Ishikawa (cell line): ENCODE results near the gene IL17RD.

ENCODE experiments used
- CREB1 ChIP-seq: IDR thresholded peaks from 2 replicates; pipeline ENCODE4 v1.6.1; 2012; ENCODE audit warnings: low read depth
- EP300 ChIP-seq: IDR thresholded peaks from 2 replicates; pipeline ENCODE4 v1.6.1; 2012; ENCODE audit warnings: borderline replicate concordance
- FOXM1 ChIP-seq: IDR thresholded peaks from 2 replicates; pipeline ENCODE4 v1.6.1; 2012; ENCODE audit warnings: low read depth, borderline replicate concordance
- MAX ChIP-seq: IDR thresholded peaks from 2 replicates; pipeline ENCODE4 v1.6.1; 2012
- RAD21 ChIP-seq: IDR thresholded peaks from 2 replicates; pipeline ENCODE4 v1.6.1; 2012; ENCODE audit warnings: low read depth
- TAF1 ChIP-seq: IDR thresholded peaks from 2 replicates; pipeline ENCODE4 v1.6.1; 2012; ENCODE audit warnings: low read depth, mild to moderate bottlenecking
- USF1 ChIP-seq: IDR thresholded peaks from 2 replicates; pipeline ENCODE4 v1.6.1; 2012

- no peak for TF ChIP-seq RAD21
- no peak for TF ChIP-seq FOXM1
- TF ChIP-seq EP300, result no peak
- TF ChIP-seq CREB1, result no peak
- TF ChIP-seq USF1, result no peak
- no peak for TF ChIP-seq TAF1
- TF ChIP-seq MAX, result no peak
Measured at GRCh38 chr3:57142411-57142723, 22.8 kb downstream of the IL17RD start.
